Measurements from ENCODE around the gene SLC2A1.
"Not testable (repeated sequence)": the region's sequence is repeated elsewhere in the genome, so short reads cannot be mapped to it uniquely, and the experiment has no call there.

The SLC2A1 gene

DNA sequence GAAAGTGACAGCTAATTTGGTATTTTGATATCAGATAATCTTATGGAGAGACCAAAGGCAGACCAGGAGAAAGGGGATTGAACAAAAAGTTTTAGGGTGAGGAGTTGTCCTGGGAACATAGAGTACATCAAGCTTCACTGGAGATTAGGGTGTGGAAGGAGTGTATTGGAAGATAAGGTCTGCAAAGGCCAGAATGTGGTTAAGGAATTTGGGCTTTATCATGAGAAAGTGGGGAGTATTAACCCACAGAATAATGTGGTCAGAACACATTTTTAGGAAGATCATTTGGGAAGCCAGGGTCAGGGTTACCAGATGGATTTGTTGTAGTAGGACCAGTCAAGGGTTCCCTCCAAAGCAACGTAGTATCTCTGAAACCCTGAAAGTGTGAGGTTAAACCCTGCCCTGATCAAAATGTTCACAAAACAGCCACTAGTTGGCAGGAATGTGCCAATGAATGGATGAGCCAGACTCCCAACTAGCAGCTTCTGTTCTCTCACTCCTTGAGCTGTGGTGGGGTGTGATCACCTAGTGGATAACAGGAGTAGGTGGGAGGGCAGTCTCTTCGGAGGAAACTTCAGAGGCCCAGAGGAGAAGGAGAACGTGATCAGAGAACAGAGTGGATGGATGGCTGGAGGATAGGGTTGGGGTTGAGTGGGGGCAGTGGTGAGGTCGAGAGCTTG is 35.8 kb downstream of the SLC2A1 start:
- ATAC-seq (replicated peaks) (peak; percentile 44), DNase-seq (peak; percentile 55 to 68 (median 57))
- peak overlapping the region; percentile 9 to 81 for H3K27ac Mint-ChIP-seq
- H3K9me3 Mint-ChIP-seq, result no peaks in the 10 kb centered on the region
- peak overlapping the region; percentile 71 to 81 for H3K4me3 Mint-ChIP-seq
- peaks cover 23 to 32% of the 10 kb centered on the region in 2 donors for H3K4me1 Mint-ChIP-seq (ENCODE audit: low read depth in 2 of 2)
- H3K36me3 Mint-ChIP-seq (ENCODE audit: insufficient read depth), result peaks cover 47% of the 10 kb centered on the region
- H3K27me3 Mint-ChIP-seq, result no peaks in the 10 kb centered on the region

DNA sequence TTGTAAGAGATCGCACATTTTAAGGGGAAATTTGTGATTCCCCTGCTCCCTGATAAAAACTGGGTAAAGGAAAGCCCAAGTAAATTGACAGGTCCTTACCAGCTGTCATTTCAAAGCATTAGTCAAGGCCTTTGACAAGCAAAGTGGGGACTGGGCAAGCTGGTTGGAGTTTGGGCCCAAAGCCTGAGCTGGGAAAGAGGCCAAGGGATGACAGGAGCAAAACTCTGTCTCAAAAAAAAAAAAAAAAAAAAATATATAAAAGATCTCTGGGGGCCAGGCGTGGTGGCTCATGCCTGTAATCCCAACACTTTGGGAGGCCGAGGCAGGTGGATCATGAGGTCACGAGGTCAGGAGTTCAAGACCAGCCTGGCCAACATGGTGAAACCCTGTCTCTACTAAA is 36.9 kb downstream of the SLC2A1 start:
- DNase-seq, result no peak
- Mint-ChIP-seq H3K4me3 (no peak overlapping the region), H3K36me3 (ENCODE audit: insufficient read depth) (peaks cover 36% of the 10 kb centered on the region), H3K27me3 (no peaks in the 10 kb centered on the region), H3K4me1 (ENCODE audit: low read depth in 2 of 2) (peaks cover 18 to 29% of the 10 kb centered on the region in 2 donors), H3K27ac (no peak overlapping the region), H3K9me3 (no peaks in the 10 kb centered on the region)
- ATAC-seq (replicated peaks), result no peak

DNA sequence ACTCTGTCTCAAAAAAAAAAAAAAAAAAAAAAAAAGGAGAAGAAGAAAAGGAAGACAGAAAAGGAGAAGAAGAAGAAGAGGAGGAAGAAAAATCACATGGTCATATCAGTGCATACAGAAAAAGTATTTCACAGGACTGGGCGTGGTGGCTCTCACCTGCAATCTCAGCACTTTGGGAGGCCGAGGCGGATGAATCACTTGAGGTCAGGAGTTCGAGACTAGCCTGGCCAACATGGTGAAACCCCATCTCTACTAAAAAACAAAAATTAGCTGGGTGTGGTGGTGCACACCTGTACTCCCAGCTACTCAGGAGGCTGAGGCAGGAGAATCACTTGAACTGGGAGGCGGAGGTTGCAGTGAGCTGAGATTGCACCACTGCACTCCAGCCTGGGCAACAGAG is 39.0 kb downstream of the SLC2A1 start:
- ATAC-seq (replicated peaks); DNase-seq: not testable (repeated sequence)

DNA sequence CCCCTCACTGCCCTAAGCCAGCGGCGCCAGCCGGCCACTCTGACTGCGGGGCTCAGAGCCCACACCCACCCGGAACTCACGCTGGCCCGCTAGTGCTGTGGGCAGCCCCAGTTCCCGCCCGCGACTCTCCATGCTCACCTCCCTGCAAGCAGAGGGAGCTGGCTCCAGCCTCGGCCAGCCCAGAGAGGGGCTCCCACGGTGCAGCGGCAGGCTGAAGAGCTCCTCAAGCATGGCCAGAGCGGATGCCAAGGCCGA is 41.5 kb downstream of the SLC2A1 start:
- Mint-ChIP-seq H3K4me3 (no peak overlapping the region), H3K36me3 (ENCODE audit: insufficient read depth) (no peaks in the 10 kb centered on the region), H3K27me3 (peaks cover 0 to 14% of the 10 kb centered on the region in 2 donors), H3K9me3 (no peaks in the 10 kb centered on the region), H3K27ac (no peak overlapping the region), H3K4me1 (ENCODE audit: low read depth in 2 of 2) (peaks cover 0 to 4% of the 10 kb centered on the region in 2 donors)
- DNase-seq, result no peak
- ATAC-seq (replicated peaks), result no peak

More for the DNA sequence above, 39.0 kb downstream of the SLC2A1 start:
- H3K9me3 Mint-ChIP-seq, H3K4me3 Mint-ChIP-seq, H3K27me3 Mint-ChIP-seq: not testable (repeated sequence)
- H3K27ac Mint-ChIP-seq, result peak overlapping the region in 1 of 2 donors; percentile 36
- H3K36me3 Mint-ChIP-seq (ENCODE audit: insufficient read depth), result peaks cover 15% of the 10 kb centered on the region
- peaks cover 11 to 19% of the 10 kb centered on the region in 2 donors for H3K4me1 Mint-ChIP-seq (ENCODE audit: low read depth in 2 of 2)

DNA sequence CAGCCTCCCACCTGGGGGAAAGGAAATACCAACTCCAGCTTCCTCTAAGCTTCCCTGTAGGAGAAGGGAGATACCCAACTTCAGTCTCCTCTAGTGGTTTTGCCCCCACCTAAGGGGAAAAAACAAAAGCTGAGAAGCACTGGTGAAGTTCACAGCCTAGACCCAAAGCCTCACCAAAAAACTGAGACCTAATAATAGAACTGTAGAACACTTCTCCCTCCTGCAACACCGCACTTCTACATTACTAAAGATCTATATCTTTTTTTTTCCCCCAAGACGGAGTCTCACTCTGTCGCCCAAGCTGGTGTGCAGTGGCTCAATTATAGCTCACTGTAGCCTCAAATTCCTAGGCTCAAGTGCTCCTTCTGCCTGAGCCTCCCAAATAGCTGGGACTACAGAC is 43.2 kb downstream of the SLC2A1 start:
- H3K27me3 Mint-ChIP-seq, result peaks cover 0 to 14% of the 10 kb centered on the region in 2 donors
- no peaks in the 10 kb centered on the region for H3K36me3 Mint-ChIP-seq (ENCODE audit: insufficient read depth)
- H3K9me3 Mint-ChIP-seq, result no peaks in the 10 kb centered on the region
- ATAC-seq (replicated peaks) (no peak), DNase-seq (no peak)
- no peak overlapping the region for H3K4me3 Mint-ChIP-seq
- no peak overlapping the region for H3K27ac Mint-ChIP-seq
- peaks cover 0 to 4% of the 10 kb centered on the region in 2 donors for H3K4me1 Mint-ChIP-seq (ENCODE audit: low read depth in 2 of 2)

DNA sequence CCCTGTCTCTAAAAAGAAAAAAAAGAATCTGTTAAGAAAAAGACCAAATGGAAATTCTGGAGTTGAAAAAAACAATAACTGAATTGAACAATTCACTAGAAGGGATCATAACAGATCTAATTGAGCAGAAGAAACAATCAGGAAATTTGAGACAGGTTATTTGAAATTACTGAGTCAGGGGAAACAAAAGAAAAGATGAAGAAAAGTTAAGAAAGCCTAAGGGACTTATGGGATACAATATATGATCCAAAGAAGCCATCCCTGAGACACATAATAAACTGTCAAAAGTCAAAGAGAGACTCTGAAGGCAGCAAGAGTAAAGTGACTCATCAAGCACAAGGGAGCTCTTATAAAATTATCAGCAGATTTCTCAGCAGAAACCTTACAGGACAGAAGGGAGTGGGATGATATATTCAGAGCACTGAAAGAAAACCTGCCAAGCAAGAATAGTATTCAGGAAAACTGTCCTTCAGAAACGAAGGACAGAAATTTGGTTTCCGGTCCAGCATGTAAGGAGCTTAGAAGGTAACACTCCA is 44.5 kb downstream of the SLC2A1 start:
- H3K27ac Mint-ChIP-seq, result no peak overlapping the region
- no peak overlapping the region for H3K4me3 Mint-ChIP-seq
- peaks cover 0 to 14% of the 10 kb centered on the region in 2 donors for H3K27me3 Mint-ChIP-seq
- no peak for DNase-seq
- no peak for ATAC-seq (replicated peaks)
- H3K36me3 Mint-ChIP-seq (ENCODE audit: insufficient read depth), result no peaks in the 10 kb centered on the region
- H3K4me1 Mint-ChIP-seq (ENCODE audit: low read depth in 2 of 2), result peaks cover 0 to 4% of the 10 kb centered on the region in 2 donors
- no peaks in the 10 kb centered on the region for H3K9me3 Mint-ChIP-seq

DNA sequence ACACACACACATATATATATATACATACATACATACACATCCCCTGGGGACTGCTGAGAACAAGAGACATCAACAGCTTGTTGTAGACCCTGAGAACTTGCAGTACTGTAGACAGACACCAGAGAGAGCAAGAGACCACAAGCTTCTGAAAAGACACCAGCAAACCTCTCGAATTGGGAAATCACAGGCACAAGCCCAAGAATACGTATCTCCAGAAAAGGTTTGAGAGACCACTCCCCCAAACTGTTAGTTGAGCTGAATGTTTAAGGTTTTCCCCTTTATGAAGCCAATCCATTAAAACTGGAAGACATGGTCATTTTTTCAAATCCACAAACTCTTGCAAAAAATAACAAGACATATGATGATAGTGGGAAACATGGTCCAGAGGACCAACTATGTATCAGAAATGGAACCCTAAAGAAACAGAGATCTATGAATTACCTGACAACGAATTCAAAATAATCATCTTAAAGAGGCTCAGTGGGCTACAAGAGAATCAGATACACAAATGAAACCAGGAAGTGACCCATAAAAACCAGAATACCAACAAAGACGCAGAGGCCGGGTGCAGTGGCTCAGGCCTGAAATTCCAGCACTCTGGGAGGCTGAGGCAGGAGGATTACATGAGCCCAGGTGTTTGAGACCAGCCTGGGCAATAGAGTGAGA is 45.1 kb downstream of the SLC2A1 start:
- Mint-ChIP-seq H3K9me3 (no peaks in the 10 kb centered on the region), H3K36me3 (ENCODE audit: insufficient read depth) (no peaks in the 10 kb centered on the region), H3K4me1 (ENCODE audit: low read depth in 2 of 2) (peaks cover 0 to 4% of the 10 kb centered on the region in 2 donors), H3K27me3 (peaks cover 0 to 14% of the 10 kb centered on the region in 2 donors), H3K4me3 (no peak overlapping the region), H3K27ac (no peak overlapping the region)
- peak; percentile 69 to 84 (median 73) for DNase-seq
- ATAC-seq (replicated peaks), result peak; percentile 89

DNA sequence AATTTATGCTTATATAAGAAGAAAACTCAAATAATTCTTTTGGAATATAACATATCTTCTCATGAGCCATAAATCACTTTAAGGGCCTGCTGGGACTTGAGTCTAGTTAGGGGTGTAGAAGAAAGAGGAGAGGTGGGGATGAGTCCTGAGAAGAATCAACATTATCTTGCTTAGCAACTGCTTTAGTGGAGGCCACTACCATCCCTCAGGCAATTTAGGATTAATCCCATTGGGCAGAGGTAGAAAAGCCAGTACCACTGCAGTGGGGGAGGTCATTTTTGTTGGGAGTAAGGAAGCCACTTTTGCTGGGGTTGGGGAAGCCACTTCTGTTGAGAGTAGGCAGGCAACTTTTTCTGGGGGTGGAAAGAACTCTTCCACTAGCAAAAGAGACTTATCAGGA is 47.7 kb downstream of the SLC2A1 start:
- Mint-ChIP-seq H3K4me3 (no peak overlapping the region), H3K4me1 (ENCODE audit: low read depth in 2 of 2) (peaks cover 0 to 4% of the 10 kb centered on the region in 2 donors), H3K36me3 (ENCODE audit: insufficient read depth) (no peaks in the 10 kb centered on the region), H3K27me3 (peaks cover 0 to 14% of the 10 kb centered on the region in 2 donors), H3K27ac (no peak overlapping the region), H3K9me3 (no peaks in the 10 kb centered on the region)
- DNase-seq, result no peak
- no peak for ATAC-seq (replicated peaks)

DNA sequence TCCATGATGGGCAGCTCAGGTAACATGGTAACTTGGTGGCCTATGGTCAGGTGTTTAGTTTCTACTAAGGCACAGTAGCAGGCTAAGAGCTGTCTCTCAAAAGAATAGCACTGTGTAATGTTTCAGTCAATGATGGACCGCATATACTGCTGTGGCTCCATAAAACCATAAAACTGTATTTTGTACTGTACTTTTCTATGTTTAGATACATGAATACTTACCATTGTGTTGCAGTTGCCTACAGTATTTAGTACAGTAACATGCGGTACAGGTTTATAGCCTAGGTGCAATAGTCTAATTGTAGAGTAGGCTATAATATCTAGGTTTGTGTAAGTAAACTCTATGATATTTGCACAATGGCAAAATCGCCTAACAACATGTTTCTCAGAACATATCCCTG is 50.6 kb downstream of the SLC2A1 start:
- DNase-seq, result no peak
- ATAC-seq (replicated peaks), result no peak
- no peaks in the 10 kb centered on the region for H3K4me1 Mint-ChIP-seq (ENCODE audit: low read depth in 2 of 2)
- H3K36me3 Mint-ChIP-seq (ENCODE audit: insufficient read depth), result no peaks in the 10 kb centered on the region
- H3K4me3 Mint-ChIP-seq, result no peak overlapping the region
- H3K27ac Mint-ChIP-seq, result no peak overlapping the region
- H3K9me3 Mint-ChIP-seq, result no peaks in the 10 kb centered on the region
- H3K27me3 Mint-ChIP-seq, result peaks cover 0 to 4% of the 10 kb centered on the region in 2 donors

DNA sequence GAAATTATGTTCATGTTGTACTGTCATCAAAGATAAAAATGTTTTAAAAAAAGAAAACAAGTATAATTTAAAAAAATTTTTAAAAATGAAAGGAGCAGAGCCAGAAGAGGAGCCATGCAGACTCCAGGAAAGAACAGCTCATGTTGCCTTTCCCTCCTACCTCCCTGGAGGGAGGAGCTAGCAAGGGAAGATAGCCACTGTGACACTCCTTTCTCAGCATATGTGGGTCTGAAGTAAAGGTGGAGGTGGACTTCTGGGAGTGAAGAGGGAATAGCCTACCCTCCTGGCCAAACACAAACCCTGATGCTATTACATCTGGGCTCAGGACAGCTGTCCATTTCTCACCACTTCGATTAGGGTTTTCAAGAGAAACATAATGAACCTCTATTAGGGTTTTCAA is 54.2 kb downstream of the SLC2A1 start:
- DNase-seq (no peak), ATAC-seq (replicated peaks) (no peak)
- Mint-ChIP-seq H3K9me3 (no peaks in the 10 kb centered on the region), H3K36me3 (ENCODE audit: insufficient read depth) (no peaks in the 10 kb centered on the region), H3K4me3 (no peak overlapping the region), H3K27ac (no peak overlapping the region), H3K4me1 (ENCODE audit: low read depth in 2 of 2) (no peaks in the 10 kb centered on the region), H3K27me3 (peaks cover 17 to 29% of the 10 kb centered on the region in 2 donors)

DNA sequence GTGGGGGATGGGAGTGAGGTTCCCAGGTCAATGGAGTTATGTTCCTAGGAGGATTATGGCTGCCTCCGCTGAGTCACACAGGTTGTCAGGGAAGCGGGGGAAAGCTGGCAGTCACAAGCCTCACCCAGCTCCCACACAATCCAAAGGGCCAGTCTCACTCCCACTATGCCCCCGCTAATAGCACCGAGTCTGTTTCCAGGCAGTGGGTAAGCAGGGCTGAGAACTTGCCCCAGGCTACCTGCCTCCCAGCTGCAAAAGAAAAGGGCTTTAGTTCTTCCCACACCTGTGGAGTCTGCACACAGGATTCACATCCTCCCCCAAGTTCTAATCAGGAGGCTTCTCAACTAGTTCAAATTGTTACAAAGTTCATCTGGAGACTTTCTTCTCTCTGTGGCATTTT is 58.7 kb downstream of the SLC2A1 start:
- H3K27me3 Mint-ChIP-seq, result peaks cover 57 to 72% of the 10 kb centered on the region in 2 donors
- H3K27ac Mint-ChIP-seq; H3K36me3 Mint-ChIP-seq (ENCODE audit: insufficient read depth); ATAC-seq (replicated peaks); H3K4me3 Mint-ChIP-seq; DNase-seq; H3K4me1 Mint-ChIP-seq (ENCODE audit: low read depth in 2 of 2): not testable (repeated sequence)
- peaks cover 2 to 15% of the 10 kb centered on the region in 2 donors for H3K9me3 Mint-ChIP-seq

DNA sequence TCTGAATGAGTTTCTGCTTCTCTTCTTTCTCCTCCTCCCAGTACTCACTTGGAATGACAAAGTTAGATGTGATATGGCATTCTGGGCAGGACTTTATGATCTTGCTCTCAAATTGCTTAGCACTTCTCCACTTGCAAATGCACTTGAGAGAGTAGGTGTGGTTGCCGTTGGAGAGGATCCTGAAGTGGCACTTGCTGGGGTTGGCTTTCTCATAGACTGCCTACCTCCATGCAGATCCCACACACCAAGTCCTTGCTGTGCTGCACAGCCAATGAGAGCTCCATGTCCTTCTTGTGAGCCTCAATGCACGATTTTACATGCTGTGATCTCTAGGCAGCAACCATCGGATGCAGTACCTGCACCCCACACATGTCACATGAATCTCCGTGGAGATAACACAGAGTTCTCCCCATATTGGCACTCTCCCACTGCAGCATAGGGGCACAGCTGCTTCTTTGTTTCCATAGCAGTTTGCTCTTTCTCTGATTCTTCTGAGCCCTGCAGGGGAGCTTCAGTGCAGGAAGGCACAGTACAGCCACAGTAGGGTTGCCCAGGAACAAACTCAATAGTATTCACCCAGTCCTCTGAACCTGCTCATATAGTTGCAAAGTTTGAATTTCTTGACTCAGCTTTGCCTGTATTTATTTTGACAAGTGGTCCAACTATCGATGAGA is 67.1 kb downstream of the SLC2A1 start:
- ATAC-seq (replicated peaks) (no peak), DNase-seq (no peak)
- Mint-ChIP-seq H3K27me3 (peaks cover 29 to 37% of the 10 kb centered on the region in 2 donors), H3K27ac (no peak overlapping the region), H3K9me3 (no peaks in the 10 kb centered on the region), H3K4me3 (no peak overlapping the region), H3K4me1 (ENCODE audit: low read depth in 2 of 2) (no peaks in the 10 kb centered on the region), H3K36me3 (ENCODE audit: insufficient read depth) (no peaks in the 10 kb centered on the region)

DNA sequence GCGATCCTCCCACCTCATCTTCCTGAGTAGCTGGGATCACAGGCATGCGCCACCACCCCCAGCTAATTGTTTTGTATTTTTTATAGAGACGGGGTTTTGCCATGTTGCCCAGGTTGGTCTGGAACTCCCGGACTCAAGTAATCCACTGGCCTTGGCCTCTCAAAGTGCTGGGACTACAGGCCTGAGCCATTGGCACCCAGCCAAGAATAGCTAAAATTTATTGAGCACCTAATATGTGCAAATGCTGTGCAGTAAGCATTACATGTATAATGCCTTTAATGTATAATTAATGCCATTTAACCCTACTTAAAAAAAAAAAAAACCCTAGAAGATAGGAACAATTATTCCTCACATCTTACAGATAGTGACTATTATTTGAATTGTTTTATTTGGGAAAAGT is 69.4 kb downstream of the SLC2A1 start:
- DNase-seq (no peak), ATAC-seq (replicated peaks) (no peak)
- Mint-ChIP-seq H3K4me1 (ENCODE audit: low read depth in 2 of 2) (no peaks in the 10 kb centered on the region), H3K36me3 (ENCODE audit: insufficient read depth) (no peaks in the 10 kb centered on the region), H3K27ac (no peak overlapping the region), H3K9me3 (no peaks in the 10 kb centered on the region), H3K27me3 (peaks cover 23 to 26% of the 10 kb centered on the region in 2 donors), H3K4me3 (no peak overlapping the region)
